Fibroblast of upper back skin (primary cell): ENCODE data around the gene PRRC2A.

Experiments used
- DNase-seq: peaks from one replicate; pipeline ENCODE4 v3.0.0-alpha.2; 2013

Gene PRRC2A

GRCh38 chr6:31654574-31655348 is 34.2 kb downstream of the PRRC2A start:
- no peak for DNase-seq

GRCh38 chr6:31655349-31656237 is 35.1 kb downstream of the PRRC2A start, which contains the start of gene APOM:
APOM (plus strand) TSS chr6:31655894; CDS start chr6:31655967, 73 bp downstream.
- no peak for DNase-seq

GRCh38 chr6:31657406-31658157 is 37.1 kb downstream of the PRRC2A start:
- DNase-seq = no peak

GRCh38 chr6:31658158-31658688 is 37.7 kb downstream of the PRRC2A start:
- no peak for DNase-seq

GRCh38 chr6:31658983-31659648 is 38.6 kb downstream of the PRRC2A start:
- DNase-seq = no peak

GRCh38 chr6:31659649-31660380 is 39.3 kb downstream of the PRRC2A start:
- DNase-seq = no peak

GRCh38 chr6:31660381-31661261 is 40.1 kb downstream of the PRRC2A start, which contains the start of gene C6orf47:
C6orf47 (minus strand) TSS chr6:31660778; CDS start chr6:31659947, 831 bp downstream.
- DNase-seq = peak; percentile 76

- no peak for DNase-seq
Observed at GRCh38 chr6:31661262-31662123, 41.0 kb downstream of the PRRC2A start.

- DNase-seq = no peak
Observed at GRCh38 chr6:31662124-31662723, 41.7 kb downstream of the PRRC2A start.

GRCh38 chr6:31663126-31663960 is 42.8 kb downstream of the PRRC2A start:
- peak; percentile 41 for DNase-seq

GRCh38 chr6:31663961-31664789 is 43.7 kb downstream of the PRRC2A start:
- DNase-seq = peak; percentile 76

GRCh38 chr6:31664790-31665500 is 44.4 kb downstream of the PRRC2A start, which contains the start of gene GPANK1:
GPANK1 (minus strand) TSS chr6:31664997; CDS start chr6:31664478, 519 bp downstream.
- peak; percentile 94 for DNase-seq

GRCh38 chr6:31665501-31666336 is 45.2 kb downstream of the PRRC2A start, which contains the start of gene CSNK2B:
CSNK2B (plus strand) TSS chr6:31666080; CDS start chr6:31666832, 752 bp downstream.
- DNase-seq = peak; percentile 97

- no peak for DNase-seq
Observed at GRCh38 chr6:31666337-31666965, 45.9 kb downstream of the PRRC2A start.
